GDM1 (cell line): ENCODE data around the gene CCDC47.
"Not testable (repeated sequence)": the region's sequence is repeated elsewhere in the genome, so short reads cannot be mapped to it uniquely, and the experiment has no call there.

ENCODE experiments used
- DNase-seq: peaks from one replicate; lab custom pipeline; 2025; lab: John Stamatoyannopoulos, UW

CCDC47 gene

GRCh38 chr17:63722403-63722802, 51.0 kb downstream of the CCDC47 start:
- DNase-seq: no peak

DNA sequence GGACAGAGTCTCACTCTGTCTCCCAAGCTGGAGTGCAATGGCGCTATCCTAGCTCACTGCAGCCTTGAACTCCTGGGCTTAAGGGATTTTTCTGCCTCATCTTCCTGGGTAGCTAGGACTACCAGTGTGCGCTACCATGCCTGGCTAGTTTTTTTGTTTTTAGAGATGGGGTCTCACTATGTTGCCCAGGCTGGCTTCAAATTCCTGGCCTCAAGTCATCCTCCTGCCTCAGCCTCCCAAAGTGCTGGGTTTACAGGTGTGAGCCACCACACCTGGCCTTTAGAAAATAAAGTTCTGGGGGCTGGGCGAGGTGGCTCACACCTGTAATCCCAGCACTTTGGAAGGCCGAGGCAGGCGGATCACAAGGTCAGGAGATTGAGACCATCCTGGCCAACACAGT, 53.2 kb downstream of the CCDC47 start:
- not testable (repeated sequence) for DNase-seq

DNA sequence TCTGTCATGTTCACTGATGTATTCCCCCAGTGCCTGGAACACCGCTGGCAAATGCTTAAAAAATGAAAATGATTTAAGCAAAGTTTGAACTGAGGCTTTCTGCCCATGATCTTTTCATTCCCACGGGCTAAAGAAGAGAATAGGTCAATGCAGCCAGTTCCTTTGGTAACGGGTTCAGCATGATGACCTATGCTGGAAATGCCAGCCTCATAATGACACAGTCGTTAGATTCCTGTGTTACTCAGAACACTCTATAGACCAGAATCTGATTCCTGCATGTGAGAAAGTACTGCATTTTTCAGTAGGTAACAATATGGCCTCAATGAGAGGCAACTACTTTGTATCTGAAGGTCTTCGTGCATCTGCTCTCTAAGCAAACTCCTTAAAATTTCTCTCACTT, 54.4 kb downstream of the CCDC47 start:
- DNase-seq: no peak

GRCh38 chr17:63716426-63716825, 57.0 kb downstream of the CCDC47 start:
- no peak for DNase-seq

DNA sequence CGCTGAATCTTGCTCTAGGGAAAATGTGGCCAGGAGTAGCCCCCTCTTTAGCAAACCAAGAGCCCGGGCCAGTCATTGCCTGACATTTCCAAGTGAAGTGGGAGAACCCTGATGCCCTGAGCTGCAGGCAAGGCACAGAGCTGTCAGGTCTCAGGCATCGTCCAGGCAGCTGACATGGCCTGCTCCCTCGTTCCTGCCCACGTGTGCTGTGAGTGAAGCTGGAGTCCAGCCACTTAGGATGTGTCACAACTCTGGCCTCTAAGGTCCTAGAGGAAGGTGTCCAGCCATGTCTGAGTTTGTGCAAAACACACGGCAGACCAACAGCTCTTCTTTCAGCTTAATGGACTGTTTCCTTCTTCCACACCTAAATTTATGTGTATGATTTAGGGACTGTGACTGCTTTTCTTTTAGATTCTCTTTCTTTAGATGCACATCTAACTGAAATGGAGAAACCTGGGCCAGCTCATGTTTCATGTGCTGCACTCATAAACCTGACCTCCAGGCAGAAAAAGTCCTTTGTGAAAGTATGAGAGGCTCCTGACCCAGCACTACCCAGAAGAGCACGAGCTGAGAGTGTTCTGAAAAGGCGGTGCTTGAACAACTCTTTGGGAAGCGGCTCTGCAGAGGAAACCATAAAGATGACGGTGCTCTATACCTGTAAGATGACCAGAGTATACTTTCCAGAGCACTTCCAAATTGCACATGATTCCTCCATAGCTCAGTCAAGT, 58.7 kb downstream of the CCDC47 start:
- DNase-seq: no peak

DNA sequence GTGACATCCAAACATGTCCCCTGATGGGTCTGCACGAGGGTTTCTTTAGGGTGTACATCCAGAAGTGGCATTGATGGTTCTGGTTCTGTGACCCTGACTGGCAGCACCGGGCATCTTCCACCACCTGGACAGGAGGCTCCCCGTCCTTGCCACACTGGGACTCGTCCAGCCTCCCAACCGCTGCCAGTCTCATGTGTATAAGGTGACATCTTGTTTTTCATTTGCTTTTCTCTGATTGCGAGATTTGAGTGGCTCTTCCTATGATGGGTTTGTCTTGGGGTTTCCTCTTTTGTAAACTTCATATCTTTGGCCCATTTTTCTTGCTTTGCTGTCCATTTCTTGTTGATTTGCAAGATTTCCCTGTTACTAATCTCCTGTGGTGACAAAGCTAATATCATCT, 64.3 kb downstream of the CCDC47 start:
- no peak for DNase-seq

DNA sequence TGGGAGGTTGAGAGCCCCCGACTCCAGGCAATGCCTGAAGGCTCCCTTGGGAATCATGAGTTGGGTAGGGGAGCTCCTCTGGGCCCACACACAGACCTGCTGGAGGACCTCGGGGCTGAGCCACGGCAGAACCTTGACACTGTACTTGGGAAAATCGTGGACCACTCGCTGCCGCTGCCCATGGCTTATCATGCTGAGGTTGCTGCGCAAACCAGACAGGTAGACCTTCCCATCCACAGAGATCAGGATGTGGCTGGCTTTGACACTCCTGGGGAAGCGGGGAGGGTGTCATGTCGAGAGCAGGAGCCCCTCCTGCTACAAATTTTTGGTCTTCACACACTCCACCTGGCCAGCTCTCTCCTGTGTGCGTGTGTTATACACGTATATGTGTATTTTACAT, 66.2 kb downstream of the CCDC47 start:
- DNase-seq: no peak

- no peak for DNase-seq
These were observed 66.9 kb downstream of the CCDC47 start for GRCh38 chr17:63706336-63707082.

DNA sequence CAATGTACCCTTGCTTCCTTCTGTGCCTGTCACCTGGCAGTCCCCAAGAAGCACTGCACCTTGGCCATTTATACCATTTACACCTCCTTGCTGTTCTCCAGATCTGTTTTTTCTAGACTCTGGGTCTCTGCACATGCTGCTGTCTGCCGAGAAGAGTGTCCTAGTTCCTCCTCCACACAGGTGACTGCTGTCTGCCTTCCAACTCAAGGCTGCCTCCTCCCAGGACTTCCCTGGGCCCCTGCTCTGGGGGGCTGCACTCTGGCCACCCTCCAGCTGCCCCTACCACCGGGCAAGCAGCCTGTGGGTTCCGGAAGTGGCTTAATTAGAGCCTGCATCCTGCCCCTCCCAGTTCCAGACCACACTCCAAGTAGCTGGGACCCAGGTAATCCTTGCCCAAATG, 67.7 kb downstream of the CCDC47 start:
- no peak for DNase-seq

DNA sequence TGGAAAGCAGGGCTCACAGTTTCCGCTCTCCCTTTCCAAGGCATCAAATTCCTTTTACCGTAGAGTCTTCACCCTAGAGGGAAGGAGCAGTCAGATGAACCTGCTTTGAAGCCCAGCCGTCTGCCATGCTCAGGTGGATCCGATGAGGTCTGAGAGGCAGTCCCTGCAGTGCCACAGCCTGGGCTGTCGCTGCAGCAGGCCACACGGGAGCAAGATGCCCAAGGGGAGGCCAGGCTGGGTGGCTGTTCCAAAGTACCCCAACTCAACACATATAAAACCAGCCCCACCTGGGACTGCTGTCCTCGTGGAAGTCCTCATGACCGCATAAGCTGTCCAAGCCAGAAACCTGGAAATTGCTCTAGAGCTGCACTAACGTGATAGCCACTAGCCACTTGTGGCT, 68.6 kb downstream of the CCDC47 start:
- no peak for DNase-seq

- DNase-seq: no peak
These were observed 69.2 kb downstream of the CCDC47 start for GRCh38 chr17:63704259-63704576.

- DNase-seq: no peak
These were observed 69.7 kb downstream of the CCDC47 start for GRCh38 chr17:63703556-63704258.

DNA sequence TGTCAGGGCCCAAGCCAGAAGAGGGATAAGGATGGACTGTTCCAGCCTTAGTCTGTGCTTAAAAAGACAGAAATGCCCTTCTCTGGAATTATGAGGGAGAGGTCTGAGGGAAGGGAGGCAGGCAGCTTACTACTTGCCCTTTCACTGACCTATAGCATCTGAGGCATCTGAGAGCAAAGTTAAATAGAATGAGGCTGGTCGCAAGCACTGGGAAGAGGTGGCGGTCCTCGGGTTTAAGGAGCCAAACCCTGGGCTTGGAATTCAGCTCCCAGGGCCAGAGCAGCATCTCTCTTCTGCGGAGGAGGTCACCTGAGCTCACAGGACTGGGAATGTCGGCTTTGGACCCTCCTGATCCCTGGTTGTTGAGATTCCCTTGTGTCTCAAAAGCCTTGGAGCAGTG, 70.4 kb downstream of the CCDC47 start:
- DNase-seq: no peak

GRCh38 chr17:63702721-63703015, 70.7 kb downstream of the CCDC47 start:
- no peak for DNase-seq

DNA sequence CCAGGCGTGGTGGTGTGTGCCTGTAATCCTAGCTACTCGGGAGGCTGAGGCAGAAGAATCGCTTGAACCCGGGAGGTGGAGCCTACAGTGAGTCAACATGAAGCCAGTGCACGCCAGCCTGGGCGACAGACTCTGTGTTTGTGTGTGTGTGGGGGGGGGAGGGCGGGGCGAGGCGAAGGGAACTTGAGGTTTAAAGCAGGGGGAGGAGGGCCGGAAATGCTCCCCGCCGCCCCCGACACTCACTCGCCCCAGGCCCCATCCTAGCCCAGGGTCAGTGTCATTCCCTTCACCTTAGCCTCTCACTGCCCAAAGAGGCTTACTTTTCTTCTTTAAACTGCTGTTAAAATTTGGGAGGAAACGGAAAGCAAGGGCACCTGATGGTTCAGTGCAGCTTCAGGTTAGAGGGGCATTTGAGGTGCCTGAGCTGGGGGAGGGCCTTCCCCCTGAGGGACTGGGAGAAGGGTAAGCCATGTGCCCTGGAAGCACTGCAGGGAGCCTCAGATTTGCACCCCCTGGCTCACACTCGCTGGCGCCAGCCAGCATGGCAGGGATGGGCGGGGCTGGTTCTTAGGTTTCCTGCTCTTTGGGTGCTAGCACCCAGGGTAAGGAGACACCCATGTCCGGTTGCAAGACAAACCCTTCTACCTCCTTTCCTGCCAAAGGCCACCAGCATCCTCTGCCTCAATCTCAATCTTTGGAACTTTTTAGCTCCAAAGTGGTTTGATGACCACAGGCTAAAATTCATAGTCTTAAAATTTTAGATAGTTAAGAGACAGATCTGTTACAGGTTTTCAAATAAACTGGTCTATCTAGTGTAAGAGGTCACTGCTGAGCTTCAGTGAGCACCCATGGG, 71.3 kb downstream of the CCDC47 start:
- DNase-seq: no peak

DNA sequence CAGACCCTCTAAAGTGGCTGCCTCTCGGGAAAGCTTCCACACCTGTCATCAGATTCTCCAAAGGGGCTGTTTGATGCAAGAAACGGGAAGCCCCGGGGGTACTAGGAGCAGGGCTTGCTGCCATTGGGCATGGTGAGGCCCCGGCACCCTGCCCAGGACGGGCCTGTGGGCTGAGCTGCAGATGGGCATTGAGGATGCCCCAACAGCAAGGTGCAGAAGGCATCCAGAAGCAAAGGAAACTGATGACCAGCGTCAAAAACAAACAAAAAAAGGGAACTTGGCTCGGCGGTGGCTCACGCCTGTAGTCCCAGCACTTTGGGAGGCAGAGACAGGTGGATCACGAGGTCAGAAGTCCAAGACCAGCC, 72.0 kb downstream of the CCDC47 start:
- no peak for DNase-seq

DNA sequence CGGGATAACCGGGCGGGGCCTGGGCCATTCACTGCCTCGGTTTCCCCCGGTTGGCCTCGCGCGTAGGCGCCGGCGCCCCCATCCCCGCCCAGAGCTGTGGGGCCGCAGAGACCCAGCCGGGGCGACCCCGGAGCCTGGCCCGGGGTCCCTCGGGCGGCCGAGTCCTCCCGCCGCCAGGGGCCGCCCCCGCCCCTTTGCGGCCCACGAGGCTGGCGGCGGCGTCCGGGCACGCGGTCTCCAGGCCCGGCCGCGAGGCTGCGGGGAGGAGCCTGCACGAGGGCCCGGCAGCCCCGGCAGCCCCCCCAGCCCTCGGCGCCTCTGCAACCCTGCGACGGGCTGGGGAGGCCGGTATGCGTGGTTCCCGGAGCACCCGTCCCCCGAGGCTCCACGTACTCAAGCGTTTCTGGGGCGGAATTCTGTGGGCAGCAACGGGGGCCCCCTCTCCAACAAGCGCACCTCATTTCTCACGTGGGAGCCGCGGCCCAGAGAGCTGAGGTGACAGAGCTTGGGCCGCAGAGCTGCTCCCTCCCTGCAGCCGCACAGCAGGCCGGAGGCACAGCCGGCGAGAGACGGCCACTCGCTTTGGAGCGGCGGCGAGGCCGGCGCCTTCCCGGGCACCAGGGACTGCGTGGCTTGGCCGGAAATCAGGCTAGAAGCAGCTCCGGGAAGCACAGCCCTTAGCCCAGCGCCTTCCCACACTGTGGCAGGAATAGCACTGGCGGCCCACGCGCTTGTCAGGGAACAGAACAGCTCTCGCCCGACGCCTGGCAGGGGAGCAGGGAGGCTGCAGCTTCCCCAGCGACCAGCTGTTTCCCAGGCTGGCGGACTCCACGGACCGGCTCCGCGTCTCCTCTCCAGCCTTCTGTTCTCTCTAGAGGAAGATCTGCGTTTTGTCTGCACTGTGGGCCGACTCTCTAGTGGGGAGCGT, 72.6 kb downstream of the CCDC47 start:
- DNase-seq: no peak

- DNase-seq: peak; percentile 44
These were observed 73.5 kb downstream of the CCDC47 start, which contains the start of gene LIMD2 for GRCh38 chr17:63699638-63700527. TSS of gene LIMD2 (minus strand) at chr17:63700125. CDS start at chr17:63699298, 827 bp downstream.

GRCh38 chr17:63698886-63699637, 74.3 kb downstream of the CCDC47 start:
- peak; percentile 83 for DNase-seq
